Inflammatory macrophage (primary cell): ENCODE data around the gene ZNF410.

ENCODE experiments used
- DNase-seq, 2 donors: peaks; one replicate each; pipeline ENCODE4 v3.0.0-alpha.2; 2020 to 2022

Gene ZNF410

GRCh38 chr14:73955674-73956073 lies 69.0 kb downstream of the ZNF410 start:
- DNase-seq = no peak

GRCh38 chr14:73958591-73958990 lies 71.9 kb downstream of the ZNF410 start:
- no peak for DNase-seq

GRCh38 chr14:73961192-73961591 lies 74.5 kb downstream of the ZNF410 start:
- no peak for DNase-seq

GRCh38 chr14:73965216-73965615 lies 78.6 kb downstream of the ZNF410 start:
- DNase-seq = no peak

- DNase-seq = no peak
Observed at GRCh38 chr14:73968885-73969284, 82.2 kb downstream of the ZNF410 start.

- DNase-seq = no peak
Observed at GRCh38 chr14:73973497-73973896, 86.8 kb downstream of the ZNF410 start.

GRCh38 chr14:73976125-73976524 lies 89.5 kb downstream of the ZNF410 start:
- no peak for DNase-seq

GRCh38 chr14:73977896-73978295 lies 91.2 kb downstream of the ZNF410 start:
- no peak for DNase-seq
